ENCODE results near the gene LMTK2. TPM values are rescaled to one million over a fixed set of nuclear protein-coding genes. Genes with fewer than 3 reads are reported as not detected.

The LMTK2 gene
- total and polyA plus RNA-seq, 7 donors = 3.0 to 19.9 (median 17.0) TPM

GRCh38 chr7:98105942-98106544, 619 bp upstream of the LMTK2 start:
- TF ChIP-seq POLR2A (IDR thresholded peaks at IDR 0.05) (no peak), POLR2AphosphoS5 (IDR thresholded peaks at IDR 0.05) (no peak), CTCF (IDR thresholded peaks at IDR 0.05) (no peak), EP300 (IDR thresholded peaks at IDR 0.05) (no peak)
- intact Hi-C loops (cut with DNase I) = loop anchor here (1.0 to 5.0 kb wide), 3 partner anchors 62 to 176 kb away; partner anchors contain the start of genes BRI3 and TECPR1
- 37 to 67% methylated on average over 6 of the region's 6 CpGs for WGBS, 2 donors

GRCh38 chr7:98107313-98107721, 655 bp downstream of the LMTK2 start:
- TF ChIP-seq CTCF (IDR thresholded peaks at IDR 0.05) = no peak
- TF ChIP-seq POLR2AphosphoS5 (IDR thresholded peaks at IDR 0.05) = no peak
- TF ChIP-seq EP300 (IDR thresholded peaks at IDR 0.05) = no peak
- TF ChIP-seq POLR2A (IDR thresholded peaks at IDR 0.05) = no peak
- Histone ChIP-seq H3K4me1 (peaks cover 0 to 17% (median 6%) of the 10 kb centered on the region in 4 donors), H3K27me3 (no peaks in the 10 kb centered on the region), H3K36me3 (no peaks in the 10 kb centered on the region), H3K9me3 (peaks cover 0 to 2% (median 0%) of the 10 kb centered on the region in 4 donors), H3K27ac (peak overlapping the region; percentile 84 to 90 (median 87)), H3K4me3 (peak overlapping the region; percentile 87 to 100 (median 98))
- intact Hi-C loops (cut with DNase I) = loop anchor here (5.0 kb wide), 2 partner anchors 145 to 175 kb away; partner anchors contain the start of genes BRI3 and TECPR1
- WGBS, 2 donors = 1% methylated on average over 32 of the region's 32 CpGs
- DNase-seq = no peak

More at GRCh38 chr7:98105942-98106544, 619 bp upstream of the LMTK2 start:
- Histone ChIP-seq H3K36me3 (no peaks in the 10 kb centered on the region), H3K27me3 (no peaks in the 10 kb centered on the region), H3K4me1 (peaks cover 0 to 17% (median 6%) of the 10 kb centered on the region in 4 donors), H3K4me3 (peak overlapping the region in 1 of 4 donors; percentile 87), H3K27ac (no peak overlapping the region), H3K9me3 (peaks cover 0 to 8% (median 2%) of the 10 kb centered on the region in 4 donors)
- peak; percentile 54 for DNase-seq

- H3K27me3 ChIP-seq = no peaks in the 10 kb centered on the region
- TF ChIP-seq EP300 (IDR thresholded peaks at IDR 0.05) (no peak), POLR2AphosphoS5 (IDR thresholded peaks at IDR 0.05) (no peak), POLR2A (IDR thresholded peaks at IDR 0.05) (no peak), CTCF (IDR thresholded peaks at IDR 0.05) (no peak)
- no peak for DNase-seq
- H3K9me3 ChIP-seq = no peaks in the 10 kb centered on the region
- no peak overlapping the region for H3K4me3 ChIP-seq
- peaks cover 0 to 17% (median 6%) of the 10 kb centered on the region in 4 donors for H3K4me1 ChIP-seq
- WGBS, 2 donors = 16 to 63% methylated on average over 11 of the region's 11 CpGs
- intact Hi-C loops (cut with DNase I) = no loop called here
- H3K27ac ChIP-seq = no peak overlapping the region
- no peaks in the 10 kb centered on the region for H3K36me3 ChIP-seq
Observed at GRCh38 chr7:98110249-98111022, 3.8 kb downstream of the LMTK2 start.

- intact Hi-C loops (cut with DNase I) = no loop called here
- no peak for DNase-seq
- Histone ChIP-seq H3K27ac (no peak overlapping the region), H3K4me1 (peaks cover 0 to 17% (median 6%) of the 10 kb centered on the region in 4 donors), H3K36me3 (no peaks in the 10 kb centered on the region), H3K4me3 (no peak overlapping the region), H3K9me3 (no peaks in the 10 kb centered on the region), H3K27me3 (no peaks in the 10 kb centered on the region)
- TF ChIP-seq POLR2AphosphoS5 (IDR thresholded peaks at IDR 0.05) (no peak), POLR2A (IDR thresholded peaks at IDR 0.05) (no peak), CTCF (IDR thresholded peaks at IDR 0.05) (no peak), EP300 (IDR thresholded peaks at IDR 0.05) (no peak)
- 84 to 88% methylated on average over 4 of the region's 4 CpGs for WGBS, 2 donors
Observed at GRCh38 chr7:98112077-98112476, 5.4 kb downstream of the LMTK2 start.

All from sigmoid colon (tissue), 7 donors.